Activated CD4-positive, CD25-positive, alpha-beta regulatory T cell treated with anti-CD3 and anti-CD28 coated beads, Interleukin-2, amount 50 U/mL, for 16 hours (primary cell): ENCODE measurements around the gene TIFAB.

Source experiments
- DNase-seq: peaks from one replicate; pipeline ENCODE4 v3.0.0-alpha.2; 2020; ENCODE audit warnings: low read depth, low spot score

TIFAB gene

DNA sequence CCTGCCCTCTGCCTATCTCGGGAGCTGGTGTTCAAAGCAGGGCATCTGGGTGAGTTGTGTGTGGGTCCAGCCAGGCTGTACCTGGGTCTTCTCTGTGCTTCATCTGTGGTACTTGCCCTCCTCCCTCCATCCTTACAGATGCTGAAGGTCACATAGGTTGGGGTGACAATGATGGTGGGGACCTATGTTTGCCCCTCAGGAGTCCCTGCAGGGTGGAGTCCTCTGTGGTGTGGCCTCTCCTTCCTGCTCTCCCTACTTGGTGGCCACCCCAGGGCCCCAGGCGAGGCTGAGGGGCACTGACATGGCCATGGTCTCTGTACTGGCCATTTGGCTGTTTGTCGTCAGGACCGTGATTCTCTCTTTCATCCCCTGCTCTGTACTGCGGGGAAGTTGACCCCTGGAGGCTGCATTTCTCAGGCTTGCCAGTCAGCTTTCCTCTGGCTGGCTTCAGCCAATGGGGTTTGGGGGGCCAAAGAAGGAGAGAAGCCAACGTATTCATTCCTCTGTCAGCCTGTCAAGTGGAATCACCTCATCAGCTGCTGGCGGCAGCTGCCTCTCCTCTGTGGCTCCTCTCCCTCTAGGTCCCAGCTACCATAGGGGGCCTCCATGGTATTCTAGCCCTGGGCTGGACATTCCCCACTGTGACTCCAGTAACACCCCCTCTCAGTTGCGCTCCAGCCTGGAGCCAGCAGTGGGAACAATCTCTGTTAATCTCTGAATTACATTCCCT is 9.6 kb downstream of the TIFAB start:
- no peak for DNase-seq

DNA sequence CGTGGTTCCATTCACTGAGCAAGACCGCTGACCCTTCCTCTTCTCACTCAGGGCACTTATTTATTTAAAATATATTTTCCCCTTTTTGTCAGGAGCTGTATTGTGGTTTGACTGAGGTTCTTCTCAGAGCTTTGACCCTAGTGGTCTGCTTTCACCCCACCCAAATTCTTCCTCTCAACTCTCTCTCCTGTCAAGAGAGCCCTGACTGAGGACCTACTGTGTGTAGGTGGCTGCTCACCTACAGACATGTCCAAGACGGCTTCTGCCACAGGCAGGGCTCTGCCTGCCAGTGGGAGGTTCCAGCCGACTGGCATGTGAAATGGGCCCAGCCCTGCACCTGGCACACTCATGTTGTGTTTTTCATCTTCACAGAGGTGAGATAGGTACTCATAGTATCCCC is 10.2 kb downstream of the TIFAB start:
- no peak for DNase-seq

DNA sequence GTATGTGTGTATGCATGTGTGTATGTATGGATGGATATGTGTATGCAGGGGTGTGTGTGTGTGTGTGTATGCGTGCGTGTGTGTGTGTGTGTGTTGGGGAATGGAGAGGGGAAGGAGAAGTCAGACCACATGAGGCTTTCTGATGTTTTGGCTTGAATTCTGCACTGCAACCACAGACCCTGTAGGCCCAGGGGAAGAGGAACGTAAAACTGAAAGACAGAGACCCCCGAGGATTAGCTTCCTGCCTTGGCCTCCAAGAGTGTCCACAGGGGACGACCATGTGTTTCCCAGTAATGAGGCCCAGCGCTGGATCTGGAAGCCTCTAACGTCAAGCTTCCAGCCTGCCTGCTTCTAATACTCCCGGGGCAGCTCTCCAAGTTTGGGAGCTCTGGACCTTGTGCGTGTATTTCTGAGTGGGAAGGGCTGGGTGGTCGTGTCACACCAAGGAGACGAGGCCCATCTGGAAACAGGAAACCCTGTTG is 10.8 kb downstream of the TIFAB start:
- no peak for DNase-seq

- no peak for DNase-seq
Measured at GRCh38 chr5:135440916-135441315, 11.2 kb downstream of the TIFAB start.

DNA sequence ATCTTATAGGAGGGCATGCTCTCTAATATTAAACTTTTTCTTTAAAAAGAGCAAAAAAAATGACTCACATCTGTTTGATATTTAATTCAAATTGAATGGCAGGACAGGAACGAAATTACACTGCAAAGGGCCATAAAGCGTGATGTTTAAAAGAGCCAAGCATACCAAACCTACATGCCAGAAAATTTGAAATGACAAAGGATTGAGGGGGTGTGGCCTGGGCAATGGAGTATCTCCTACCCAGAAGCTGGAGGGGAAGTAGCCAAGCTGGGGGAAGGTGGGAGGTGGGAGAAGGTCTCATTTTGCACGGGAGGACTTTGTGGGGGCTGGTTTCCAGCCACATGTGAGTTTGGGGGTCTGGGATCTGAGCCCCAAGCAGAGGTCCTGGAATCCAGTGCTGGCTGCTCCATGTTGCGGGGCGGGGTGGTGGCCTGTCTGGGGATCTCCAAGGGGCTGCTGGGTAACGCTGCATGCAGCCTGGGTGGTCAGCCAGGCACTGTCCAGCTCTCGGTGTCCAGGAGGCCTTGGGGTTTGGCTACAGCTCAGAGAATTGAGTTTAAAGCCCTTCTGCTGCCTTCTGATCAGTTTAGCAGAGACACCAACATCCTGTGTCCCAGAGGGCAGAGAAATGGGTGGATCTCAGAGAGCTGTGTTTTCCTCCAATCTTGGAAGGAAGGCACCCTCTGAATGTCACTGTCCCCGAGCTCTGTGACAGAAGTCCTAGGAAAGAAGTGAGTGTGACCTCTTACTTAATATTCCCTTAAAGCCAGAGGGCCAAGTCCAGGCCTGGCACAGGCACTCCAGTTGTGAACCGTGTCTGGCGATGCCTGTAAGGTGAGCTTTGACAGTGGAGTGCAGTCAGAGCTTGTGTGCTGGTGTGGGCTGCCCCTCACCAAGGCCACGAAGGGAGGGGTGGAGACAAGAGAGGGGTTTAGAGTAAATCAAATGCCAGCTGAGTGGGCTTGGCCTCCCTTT is 12.6 kb downstream of the TIFAB start:
- DNase-seq = no peak

DNA sequence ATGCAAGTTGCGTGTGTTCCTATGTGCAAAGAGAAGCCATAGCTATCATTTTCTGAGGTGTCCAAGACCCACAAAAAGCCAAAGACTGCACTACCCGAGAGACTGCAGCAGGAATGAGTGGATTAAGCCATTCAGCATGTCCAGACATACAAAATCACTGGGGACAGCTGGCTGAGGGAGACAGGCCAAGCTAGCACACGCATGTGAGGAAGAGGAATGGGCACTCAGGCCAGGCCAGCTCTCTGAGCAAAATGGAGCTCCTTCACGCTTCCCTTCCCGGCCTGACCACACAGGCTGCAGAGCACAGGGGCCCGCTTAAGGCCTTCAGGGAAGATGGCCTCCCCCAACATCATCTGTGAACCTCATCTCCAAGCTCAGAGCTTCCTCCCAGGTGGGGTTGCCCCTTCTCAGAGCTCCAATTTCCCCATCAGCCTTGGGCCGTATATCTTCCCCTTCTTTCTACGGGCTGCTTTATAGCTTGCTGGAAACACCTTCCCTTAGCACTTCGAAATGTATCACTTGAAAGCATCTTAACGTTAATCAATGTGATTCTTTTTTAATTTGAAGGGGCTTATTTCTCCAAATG is 13.4 kb downstream of the TIFAB start:
- DNase-seq = no peak

DNA sequence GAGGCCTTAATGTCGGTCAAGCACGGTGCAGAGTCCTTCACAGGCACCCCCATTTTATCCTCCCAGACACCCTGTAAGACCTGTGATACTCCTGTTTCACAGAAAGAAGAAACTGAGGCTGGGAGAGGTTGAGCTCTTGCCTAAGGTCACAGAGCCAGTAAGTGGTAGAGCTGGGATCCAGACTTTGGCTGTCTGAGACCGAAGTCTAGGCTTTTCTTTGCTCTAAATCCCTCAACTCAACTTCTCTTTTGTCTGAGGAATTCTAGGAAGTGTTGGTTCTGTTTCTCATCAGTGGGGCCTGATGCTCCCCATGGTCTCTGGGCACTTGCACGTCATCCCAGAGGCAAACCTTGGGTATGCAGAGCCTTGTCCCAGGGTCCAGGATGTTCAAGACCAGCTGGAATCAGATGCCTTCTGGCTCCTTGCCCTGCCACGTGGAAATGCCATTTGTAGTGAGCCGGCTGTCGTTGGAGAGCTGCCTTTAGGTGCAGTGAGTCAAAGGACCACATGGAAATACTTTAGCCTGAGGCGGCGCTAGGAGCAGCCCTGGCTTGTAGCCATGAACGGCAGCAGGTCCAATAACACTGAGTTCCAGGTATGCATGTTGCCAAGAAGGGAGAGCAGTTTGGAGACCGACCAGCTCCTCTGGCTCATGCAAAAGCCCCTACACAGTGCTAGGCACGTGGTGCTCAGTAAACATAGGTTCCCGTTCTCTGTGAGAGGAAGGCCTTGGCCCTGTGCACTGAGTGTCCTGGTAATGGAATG is 14.2 kb downstream of the TIFAB start:
- no peak for DNase-seq

DNA sequence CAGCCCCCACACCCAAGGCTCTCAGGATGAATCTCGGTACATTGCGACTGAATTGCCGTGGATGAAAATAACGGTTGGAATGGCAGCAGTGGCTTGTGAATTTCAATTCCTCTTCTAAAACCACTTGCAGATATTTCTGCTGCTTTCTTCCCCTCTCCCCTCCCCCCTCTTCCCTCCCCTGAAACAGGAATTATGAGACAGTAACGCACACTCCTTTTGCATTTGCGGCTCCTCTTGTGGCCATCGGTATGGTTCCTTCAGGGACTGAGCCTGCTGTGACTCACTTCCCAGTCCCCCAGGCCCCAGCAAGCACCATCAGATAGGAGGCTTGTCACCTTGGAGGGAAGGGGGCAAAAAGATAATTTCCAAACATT is 14.7 kb downstream of the TIFAB start:
- DNase-seq = no peak

GRCh38 chr5:135436951-135437418 is 15.2 kb downstream of the TIFAB start:
- DNase-seq = no peak

DNA sequence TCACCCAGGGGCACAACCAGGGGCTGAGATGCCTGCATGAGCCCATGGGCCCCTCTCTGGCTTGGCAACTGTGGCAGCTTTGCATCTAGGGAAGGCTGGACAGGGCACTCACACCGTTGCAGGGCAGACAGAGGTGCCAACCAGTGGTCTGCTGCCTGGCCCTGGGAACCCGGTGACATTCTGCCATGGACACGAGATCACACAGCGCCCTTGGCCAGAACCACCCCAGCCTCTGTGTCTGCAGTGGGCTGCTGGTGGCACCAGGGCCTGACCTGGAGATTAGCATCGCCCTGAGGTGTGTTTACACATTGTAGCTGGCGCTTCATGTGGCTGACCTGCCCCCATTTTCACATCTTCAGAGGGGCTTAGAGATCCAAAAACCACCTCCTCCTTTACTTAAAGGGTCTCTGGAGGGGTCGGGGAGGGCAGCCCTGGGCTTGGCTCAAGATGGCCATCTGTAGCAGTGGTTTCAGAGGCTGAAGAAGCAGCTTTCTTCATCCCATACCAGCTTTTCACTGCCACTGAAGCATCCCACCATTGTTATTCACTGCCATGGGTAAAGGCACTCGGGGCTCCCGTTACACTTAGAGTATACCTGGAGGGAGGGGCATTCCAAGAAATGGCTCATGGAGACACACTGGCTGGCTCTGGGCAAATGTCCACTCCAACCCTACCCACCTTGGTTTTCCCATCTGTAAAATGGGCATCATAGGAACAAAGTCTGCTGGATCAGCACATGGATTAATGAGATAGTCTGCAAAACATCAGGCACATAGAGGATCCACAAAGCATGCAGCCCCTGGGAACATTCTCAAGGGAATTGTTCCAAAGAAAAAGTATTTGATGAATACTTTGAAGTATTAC is 16.5 kb downstream of the TIFAB start:
- DNase-seq = no peak

DNA sequence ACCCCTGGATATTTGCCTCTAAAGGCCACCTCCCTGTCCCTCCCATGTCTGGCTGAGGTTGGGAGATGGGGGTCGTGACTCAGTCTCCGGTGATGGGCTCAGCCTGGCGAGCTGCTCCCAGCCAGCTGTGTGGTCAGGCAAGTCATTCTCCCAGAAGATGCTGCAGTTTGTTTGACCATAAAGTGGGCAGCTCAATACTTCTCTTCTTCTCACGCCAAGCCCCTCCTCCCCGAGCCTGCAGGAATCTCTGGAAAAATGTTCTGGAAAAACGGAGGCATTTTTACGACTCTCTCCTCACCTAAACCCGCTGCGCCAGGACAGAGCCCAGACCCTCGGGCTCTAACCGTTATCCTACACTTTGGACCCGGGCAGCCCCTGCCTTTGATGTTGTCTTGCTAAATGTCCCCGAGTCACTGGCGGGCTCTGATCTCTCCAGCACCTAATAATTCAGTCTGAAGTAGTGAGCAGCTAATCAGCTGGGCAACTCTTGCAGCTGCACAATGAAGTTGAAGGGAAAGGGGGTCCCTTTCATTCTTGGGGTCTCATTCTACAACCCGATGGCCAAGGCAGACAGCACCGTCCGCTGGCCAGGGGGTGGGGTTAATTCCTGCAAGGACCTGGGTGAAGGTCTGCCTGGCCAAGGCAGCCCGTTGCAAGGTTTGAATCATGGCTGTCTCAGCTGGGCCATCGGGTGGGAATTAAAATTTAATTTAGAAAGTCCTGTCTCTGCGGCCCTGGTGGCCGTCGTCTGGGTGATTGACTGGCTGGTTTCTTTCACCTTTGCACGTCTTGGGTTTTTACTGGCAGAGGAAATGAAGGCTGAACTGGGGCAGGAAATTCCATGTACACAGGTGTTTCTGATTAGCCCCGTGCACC is 17.3 kb downstream of the TIFAB start:
- no peak for DNase-seq

DNA sequence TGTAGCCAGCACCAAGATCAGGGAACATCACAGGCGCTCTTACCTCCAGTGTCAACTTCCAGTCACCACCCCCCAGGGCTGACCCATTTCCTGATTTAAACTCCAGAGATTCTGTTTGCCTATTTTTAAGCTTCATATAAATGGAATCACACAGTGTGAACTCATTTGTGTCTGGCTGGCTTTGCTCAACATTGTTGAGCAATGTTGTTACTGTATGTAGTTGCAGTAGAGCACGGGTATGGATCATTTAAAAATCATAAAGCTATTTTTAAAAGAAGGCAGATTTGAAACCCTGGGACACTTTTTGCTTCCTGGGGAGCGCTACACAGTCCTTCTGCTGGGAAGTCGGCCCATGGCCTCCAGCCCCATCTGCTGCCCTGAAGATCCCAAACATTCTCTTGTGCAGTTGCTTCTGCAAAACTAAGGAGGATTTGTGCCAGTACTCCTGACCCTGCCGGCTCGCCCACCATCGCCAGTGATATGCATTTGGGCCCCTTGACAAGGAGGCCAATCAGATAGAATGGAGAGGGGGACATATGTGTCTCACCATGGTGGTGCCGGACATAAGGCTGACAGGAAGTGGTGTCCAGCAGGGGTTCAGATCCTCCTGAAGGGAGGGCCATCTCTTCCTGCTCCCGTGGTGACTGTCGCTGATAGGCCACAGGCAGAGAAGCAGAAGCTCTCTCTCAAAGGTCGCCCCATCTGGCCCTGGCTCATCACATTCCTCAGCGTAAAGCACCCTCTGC is 18.3 kb downstream of the TIFAB start:
- DNase-seq = no peak

DNA sequence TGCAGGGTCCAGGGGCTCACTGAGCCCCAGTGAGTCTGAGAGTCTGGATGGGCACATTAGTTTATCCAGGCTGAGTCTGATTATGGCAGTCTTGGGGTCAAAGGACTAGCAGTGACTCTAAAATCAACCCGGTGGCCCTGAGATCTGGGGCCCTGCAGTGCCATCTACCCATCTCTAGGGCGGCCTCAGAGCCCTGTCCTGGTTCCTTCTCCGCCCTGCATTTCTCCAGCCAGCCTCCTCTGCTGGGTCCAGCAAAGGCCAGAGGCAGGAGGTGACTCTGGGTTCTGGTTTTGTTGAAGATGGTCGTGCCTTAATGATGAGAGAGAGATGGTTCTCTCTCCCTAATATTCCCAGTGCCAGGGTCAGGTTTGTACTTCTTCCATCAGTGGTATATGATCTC is 20.0 kb downstream of the TIFAB start:
- DNase-seq = no peak

DNA sequence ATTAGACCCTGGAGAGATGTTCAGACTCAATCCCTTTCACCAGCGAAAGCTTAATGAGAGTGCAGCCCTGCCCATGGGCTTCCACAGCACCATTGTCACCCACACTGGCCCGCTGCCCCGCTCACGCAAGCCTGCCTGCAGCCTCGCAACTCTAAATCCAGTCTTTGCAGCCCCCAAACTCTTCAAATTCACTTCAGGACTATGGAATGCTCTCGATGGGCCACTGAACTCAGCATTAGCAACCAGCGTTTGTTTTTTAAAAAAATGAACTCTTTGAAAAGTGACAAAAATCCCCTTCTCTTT is 22.1 kb downstream of the TIFAB start:
- DNase-seq = no peak

DNA sequence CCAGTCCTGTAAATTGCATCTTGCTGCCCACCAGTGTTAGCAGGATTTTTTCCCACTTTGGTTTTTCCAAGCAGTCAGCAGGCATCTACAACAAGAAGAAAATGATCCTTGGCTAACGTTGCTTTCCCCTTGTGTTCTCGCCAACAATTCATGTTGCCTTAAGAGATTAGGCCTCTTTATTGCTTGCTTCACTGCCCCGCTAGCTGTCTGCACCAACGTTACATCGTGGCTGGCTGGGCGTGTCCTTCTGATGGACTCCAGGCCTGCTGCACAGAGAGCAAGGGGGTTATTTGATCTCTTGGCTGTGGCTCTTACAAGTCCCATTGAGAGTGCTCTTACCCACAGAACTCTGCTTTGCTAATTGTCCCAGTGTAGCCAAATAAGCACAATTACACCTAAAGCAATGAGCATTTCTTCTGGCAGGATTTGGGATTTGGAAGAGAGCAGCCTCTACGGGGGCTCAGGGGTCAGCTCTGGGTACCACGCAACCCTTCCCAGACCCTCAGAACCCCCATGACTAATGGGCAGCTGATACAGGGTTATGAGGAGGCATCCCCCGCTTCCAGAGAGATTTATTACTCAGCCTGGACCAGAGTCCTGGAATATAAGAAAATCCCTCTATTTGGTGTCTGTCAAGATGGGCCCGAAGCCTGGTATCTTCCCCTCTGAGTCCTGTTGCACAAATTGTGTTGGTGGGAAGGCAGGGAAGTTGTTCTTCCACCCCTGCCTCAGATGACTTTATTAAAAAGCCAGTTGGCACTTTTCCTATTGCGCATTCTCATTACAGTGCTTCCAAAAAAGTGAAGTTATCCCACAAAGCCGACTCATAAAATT is 22.6 kb downstream of the TIFAB start:
- DNase-seq = no peak

- no peak for DNase-seq
Measured at GRCh38 chr5:135428586-135428985, 23.6 kb downstream of the TIFAB start.

DNA sequence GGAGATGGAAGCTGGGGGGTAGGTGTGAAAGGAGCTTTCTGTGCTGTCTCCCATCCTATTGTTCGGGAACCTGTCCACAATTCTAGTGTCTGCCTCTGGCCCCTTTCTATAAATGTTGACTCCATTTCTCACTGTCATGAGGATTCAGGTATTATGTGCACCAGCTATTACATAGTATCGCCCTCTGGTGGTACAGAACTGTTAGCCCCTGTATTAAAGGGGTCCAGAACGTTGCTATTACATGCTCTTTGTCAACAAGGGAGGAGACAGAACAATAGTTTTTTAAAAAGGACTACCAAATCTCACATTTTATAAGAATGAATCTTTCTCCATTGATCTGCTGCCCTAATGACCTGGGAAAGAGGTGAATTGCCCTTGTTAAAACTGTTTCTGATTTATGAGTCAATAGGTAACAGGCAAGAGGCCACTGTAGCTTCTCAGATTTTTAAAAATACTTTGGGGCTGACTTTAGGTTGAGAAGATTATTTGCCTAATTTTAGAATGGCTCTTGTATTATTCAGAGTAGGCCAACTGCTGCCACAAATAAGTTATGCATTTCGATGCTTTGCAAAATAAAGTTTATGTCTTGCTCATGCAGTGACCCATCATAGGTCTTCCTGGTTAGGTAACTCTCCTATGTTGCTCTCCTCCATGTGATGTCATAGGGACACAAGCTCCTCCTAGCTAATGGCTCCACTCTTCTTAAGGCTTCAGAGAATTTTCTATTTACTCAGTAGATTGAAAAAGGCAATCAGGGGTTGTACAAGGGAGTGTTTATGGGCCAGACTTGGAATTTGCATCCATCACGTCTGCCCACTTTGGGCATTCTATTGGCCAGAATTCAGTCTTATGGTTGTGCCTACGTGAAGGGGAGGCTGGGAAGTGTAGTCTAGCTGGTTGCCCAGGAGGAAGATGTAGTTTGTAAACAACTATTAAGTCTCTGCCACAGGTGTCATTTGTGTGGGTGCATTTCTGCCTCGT is 25.8 kb downstream of the TIFAB start:
- DNase-seq = no peak
